Endodermal cell (in vitro differentiated cells): ENCODE data around the gene LAMA4. TPM values are rescaled to one million over a fixed set of nuclear protein-coding genes. Genes with fewer than 3 reads are reported as not detected.

ENCODE experiments used
- DNase-seq: peaks from one replicate; pipeline ENCODE4 v3.0.0-alpha.2; 2017
- H3K27ac ChIP-seq: 2 replicates; pipeline ENCODE4 v1.5.1; 2013; ENCODE audit warnings: mild to moderate bottlenecking, low read depth, low read length, moderate library complexity
- H3K27me3 ChIP-seq: 2 replicates; pipeline ENCODE4 v1.6.1; 2013; ENCODE audit warnings: mild to moderate bottlenecking, low read length, moderate library complexity; ENCODE audit not compliant: insufficient read depth, control insufficient read depth, poor library complexity, severe bottlenecking
- H3K36me3 ChIP-seq: 2 replicates; pipeline ENCODE4 v1.7.0; 2013; ENCODE audit warnings: mild to moderate bottlenecking, low read length, moderate library complexity; ENCODE audit not compliant: control insufficient read depth, insufficient read depth
- H3K4me1 ChIP-seq: one replicate; pipeline ENCODE4 v1.7.0; 2013; ENCODE audit warnings: low read length; ENCODE audit not compliant: control insufficient read depth, insufficient read depth
- H3K4me3 ChIP-seq: 2 replicates; pipeline ENCODE4 v1.5.1; 2013; ENCODE audit warnings: mild to moderate bottlenecking, low read length, moderate library complexity
- H3K9ac ChIP-seq: 2 replicates; pipeline ENCODE4 v1.6.1; 2013; ENCODE audit warnings: mild to moderate bottlenecking, low read length, moderate library complexity; ENCODE audit not compliant: poor library complexity, severe bottlenecking; ENCODE audit errors: extremely low read depth
- H3K9me3 ChIP-seq: 2 replicates; pipeline ENCODE4 v1.6.1; 2013; ENCODE audit warnings: mild to moderate bottlenecking, low read length, moderate library complexity; ENCODE audit not compliant: control insufficient read depth
- H3K27ac Mint-ChIP-seq: 2 replicates; pipeline ENCODE4 v1.8.0; 2020; ENCODE audit warnings: mixed read lengths
- H3K27me3 Mint-ChIP-seq: 2 replicates; pipeline ENCODE4 v1.8.0; 2021; ENCODE audit warnings: mild to moderate bottlenecking, mixed read lengths; ENCODE audit not compliant: insufficient read depth
- H3K36me3 Mint-ChIP-seq: 2 replicates; pipeline ENCODE4 v1.8.0; 2020; ENCODE audit warnings: low read depth, mixed read lengths
- H3K4me1 Mint-ChIP-seq: 2 replicates; pipeline ENCODE4 v1.8.0; 2020; ENCODE audit warnings: mixed read lengths
- H3K4me3 Mint-ChIP-seq: 2 replicates; pipeline ENCODE4 v1.8.0; 2020; ENCODE audit warnings: mild to moderate bottlenecking, moderate library complexity, mixed read lengths
- H3K9me3 Mint-ChIP-seq: 2 replicates; pipeline ENCODE4 v1.8.0; 2020; ENCODE audit warnings: mild to moderate bottlenecking, mixed read lengths
- WGBS, 2 experiments: methylation state at CpG; one replicate each; pipeline versions ENCODE4 v1.1.5 to v1.1.7; 2013; ENCODE audit warnings: missing lambda C conversion rate in 2 of 2, mixed read lengths in 1 of 2; ENCODE audit not compliant: insufficient coverage in 1 of 2, insufficient read length in 1 of 2; 5-methylcytosine and 5-hydroxymethylcytosine counted together
- total RNA-seq, 2 donors: library from RNA; stranded (reverse); fragmentation: NEBNext Ultra II Directional in 1 of 2; extraction: Animal tissue kit (Norgen Biotek cat#: 25700) in 1 of 2; gene quantifications; 2 replicates in 1 of 2; 3 replicates in 1 of 2; pipeline ENCODE4 v1.2.1, GENCODE V29; 2021
- TF ChIP-seq, protein P1 (sequence below): fragments of 200-600 bp; sonication (generic); conservative IDR thresholded peaks from 2 replicates; pipeline ENCODE4 v1.5.0; 2021; ENCODE audit warnings: antibody characterized with exemption, mild to moderate bottlenecking

LAMA4 gene
- total RNA-seq, 2 donors from 2014 or later, result 0.24 to 3.7 TPM

DNA sequence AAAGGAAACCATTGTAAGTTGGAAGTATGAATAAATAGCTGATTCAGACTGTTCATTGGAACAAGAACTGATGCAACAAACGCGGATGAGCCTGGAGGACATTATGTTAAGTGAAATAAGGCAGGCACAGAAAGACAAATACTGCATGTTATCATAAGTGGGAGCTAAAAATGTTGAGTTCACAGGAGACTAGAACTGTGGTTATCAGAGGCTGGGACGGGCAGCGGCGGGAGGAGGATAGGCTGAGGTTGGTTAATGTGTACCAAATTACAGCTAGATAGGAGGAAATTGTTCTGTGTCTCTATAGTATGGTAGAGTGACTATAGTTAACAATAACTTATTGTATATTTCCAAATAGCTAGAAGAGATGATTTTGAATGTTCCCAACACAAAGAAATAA, 126.2 kb downstream of the LAMA4 start:
- no peak overlapping the region for H3K9ac ChIP-seq
- Mint-ChIP-seq H3K4me3 (no peak overlapping the region), H3K27me3 (no peaks in the 10 kb centered on the region), H3K36me3 (no peaks in the 10 kb centered on the region), H3K4me1 (peaks cover 3% of the 10 kb centered on the region), H3K9me3 (no peaks in the 10 kb centered on the region), H3K27ac (no peak overlapping the region)
- no peak for DNase-seq
- TF ChIP-seq, protein P1, sequence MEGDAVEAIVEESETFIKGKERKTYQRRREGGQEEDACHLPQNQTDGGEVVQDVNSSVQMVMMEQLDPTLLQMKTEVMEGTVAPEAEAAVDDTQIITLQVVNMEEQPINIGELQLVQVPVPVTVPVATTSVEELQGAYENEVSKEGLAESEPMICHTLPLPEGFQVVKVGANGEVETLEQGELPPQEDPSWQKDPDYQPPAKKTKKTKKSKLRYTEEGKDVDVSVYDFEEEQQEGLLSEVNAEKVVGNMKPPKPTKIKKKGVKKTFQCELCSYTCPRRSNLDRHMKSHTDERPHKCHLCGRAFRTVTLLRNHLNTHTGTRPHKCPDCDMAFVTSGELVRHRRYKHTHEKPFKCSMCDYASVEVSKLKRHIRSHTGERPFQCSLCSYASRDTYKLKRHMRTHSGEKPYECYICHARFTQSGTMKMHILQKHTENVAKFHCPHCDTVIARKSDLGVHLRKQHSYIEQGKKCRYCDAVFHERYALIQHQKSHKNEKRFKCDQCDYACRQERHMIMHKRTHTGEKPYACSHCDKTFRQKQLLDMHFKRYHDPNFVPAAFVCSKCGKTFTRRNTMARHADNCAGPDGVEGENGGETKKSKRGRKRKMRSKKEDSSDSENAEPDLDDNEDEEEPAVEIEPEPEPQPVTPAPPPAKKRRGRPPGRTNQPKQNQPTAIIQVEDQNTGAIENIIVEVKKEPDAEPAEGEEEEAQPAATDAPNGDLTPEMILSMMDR, result no peak
- H3K4me3 ChIP-seq, result no peak overlapping the region
- H3K27me3 ChIP-seq, result no peaks in the 10 kb centered on the region
- no peak overlapping the region for H3K27ac ChIP-seq
- no peaks in the 10 kb centered on the region for H3K36me3 ChIP-seq
- no peaks in the 10 kb centered on the region for H3K9me3 ChIP-seq
- 90 to 98% methylated on average over 2 to 5 of the region's 5 CpGs for WGBS, 2 experiments
- H3K4me1 ChIP-seq, result no peaks in the 10 kb centered on the region

DNA sequence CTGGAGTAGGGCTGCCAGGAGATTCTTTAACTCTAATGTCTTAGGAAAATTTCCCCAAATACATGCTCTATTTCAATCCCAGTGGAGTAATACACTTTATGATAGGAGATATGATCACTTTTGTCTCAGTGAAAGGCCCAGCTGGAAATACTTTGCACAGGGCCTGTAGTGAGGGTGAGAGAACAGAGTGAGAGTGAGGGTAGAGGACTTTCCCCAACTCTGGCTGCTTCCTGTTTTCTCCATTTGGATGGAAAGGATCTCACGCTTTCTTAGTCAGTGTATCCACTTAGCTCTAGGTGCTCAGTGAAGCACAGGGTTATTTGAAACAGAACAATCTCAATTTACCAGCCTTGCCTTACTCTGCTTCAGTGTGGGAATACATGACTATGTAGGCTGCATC, 130.4 kb downstream of the LAMA4 start:
- Histone ChIP-seq H3K9me3 (no peaks in the 10 kb centered on the region), H3K27me3 (no peaks in the 10 kb centered on the region), H3K9ac (no peak overlapping the region), H3K4me3 (no peak overlapping the region), H3K36me3 (no peaks in the 10 kb centered on the region), H3K4me1 (no peaks in the 10 kb centered on the region), H3K27ac (no peak overlapping the region)
- Mint-ChIP-seq H3K4me1 (peaks cover 5% of the 10 kb centered on the region), H3K4me3 (no peak overlapping the region), H3K36me3 (no peaks in the 10 kb centered on the region), H3K9me3 (no peaks in the 10 kb centered on the region), H3K27ac (no peak overlapping the region), H3K27me3 (no peaks in the 10 kb centered on the region)
- TF ChIP-seq, protein P1, result no peak
- 100% methylated on average over 1 of the region's 1 CpG for WGBS, 2 experiments
- no peak for DNase-seq

GRCh38 chr6:112122756-112123155, 131.6 kb downstream of the LAMA4 start:
- Mint-ChIP-seq H3K4me1 (peaks cover 5% of the 10 kb centered on the region), H3K27me3 (no peaks in the 10 kb centered on the region), H3K9me3 (no peaks in the 10 kb centered on the region), H3K27ac (no peak overlapping the region), H3K4me3 (no peak overlapping the region), H3K36me3 (no peaks in the 10 kb centered on the region)
- Histone ChIP-seq H3K4me3 (no peak overlapping the region), H3K9ac (no peak overlapping the region), H3K4me1 (no peaks in the 10 kb centered on the region), H3K9me3 (no peaks in the 10 kb centered on the region), H3K27me3 (no peaks in the 10 kb centered on the region), H3K27ac (no peak overlapping the region), H3K36me3 (no peaks in the 10 kb centered on the region)
- DNase-seq, result no peak
- WGBS, 2 experiments, result 88 to 100% methylated on average over 1 of the region's 2 CpGs
- TF ChIP-seq, protein P1, result no peak
